OCI-LY7 (cell line): Measurements from ENCODE around the gene TCP11. TPM values are rescaled to one million over a fixed set of nuclear protein-coding genes. Genes with fewer than 3 reads are reported as not detected.

ENCODE experiments used
- BruUV-seq: library from RNA; stranded (reverse); fragments of 400-500 nt; replicated peaks from 2 replicates; lab custom pipeline; 2021; lab: Mats Ljungman, UMichigan
- CTCF ChIA-PET: fragments of 300-600 bp; sonication (Branson Sonifier 250); formaldehyde crosslinking; loops from one replicate; lab custom pipeline; 2022; ENCODE audit warnings: antibody characterized with exemption; ENCODE audit not compliant: unreplicated experiment; lab: Charles Lee
- POLR2A ChIA-PET: fragments of 300-600 bp; sonication (Branson Sonifier 250); formaldehyde crosslinking; loops from one replicate; lab custom pipeline; 2022; ENCODE audit warnings: antibody characterized with exemption; lab: Charles Lee
- DNase-seq: peaks from one replicate; pipeline ENCODE4 v3.0.0-alpha.2; 2015; ENCODE audit warnings: low spot score
- H2AFZ ChIP-seq: fragments of 200-600 bp; sonication (generic), shearing (Covaris generic); 2 replicates; pipeline ENCODE4 v1.6.1; 2014; ENCODE audit warnings: mild to moderate bottlenecking, antibody characterized with exemption, low read length, moderate library complexity
- H3K27ac ChIP-seq: fragments of 200-600 bp; sonication (generic); 2 replicates; pipeline ENCODE4 v1.5.1; 2014; ENCODE audit warnings: mixed run types, low read depth, mild to moderate bottlenecking, moderate library complexity, low read length, inconsistent platforms; ENCODE audit not compliant: poor library complexity, severe bottlenecking
- H3K36me3 ChIP-seq: fragments of 200-600 bp; sonication (generic); 2 replicates; pipeline ENCODE4 v1.6.1; 2014; ENCODE audit warnings: mild to moderate bottlenecking, antibody characterized with exemption, low read length, moderate library complexity, mixed read lengths; ENCODE audit not compliant: insufficient read depth
- H3K4me1 ChIP-seq: fragments of 200-600 bp; sonication (generic); 2 replicates; pipeline ENCODE4 v1.5.1; 2014; ENCODE audit warnings: mild to moderate bottlenecking, low read length; ENCODE audit not compliant: insufficient read depth, poor library complexity, severe bottlenecking
- H3K4me2 ChIP-seq: fragments of 200-600 bp; sonication (generic); 2 replicates; pipeline ENCODE4 v1.6.1; 2014; ENCODE audit warnings: mild to moderate bottlenecking, low read length
- H3K4me3 ChIP-seq: fragments of 200-600 bp; sonication (generic); 2 replicates; pipeline ENCODE4 v1.5.1; 2014; ENCODE audit warnings: mild to moderate bottlenecking, low read depth, low read length; ENCODE audit not compliant: poor library complexity, severe bottlenecking
- H3K79me2 ChIP-seq: fragments of 200-600 bp; sonication (generic); 2 replicates; pipeline ENCODE4 v1.6.1; 2016; ENCODE audit warnings: low read depth, mild to moderate bottlenecking, low read length, moderate library complexity, mixed read lengths; ENCODE audit not compliant: insufficient read depth
- H3K9me2 ChIP-seq: fragments of 200-600 bp; sonication (generic); 2 replicates; pipeline ENCODE4 v1.6.1; 2016; ENCODE audit warnings: mild to moderate bottlenecking, low read length, mixed read lengths; ENCODE audit not compliant: insufficient read depth
- H3K9me3 ChIP-seq: fragments of 200-600 bp; sonication (generic); 2 replicates; pipeline ENCODE4 v1.6.1; 2014; ENCODE audit warnings: mild to moderate bottlenecking, mixed run types, low read length, mixed read lengths
- H4K20me1 ChIP-seq: fragments of 200-600 bp; sonication (generic); 2 replicates; pipeline ENCODE4 v1.6.1; 2014; ENCODE audit warnings: mild to moderate bottlenecking, antibody characterized with exemption, low read length, moderate library complexity, mixed read lengths; ENCODE audit not compliant: insufficient read depth
- CTCF ChIP-seq: fragments of 200-600 bp; sonication (generic); conservative IDR thresholded peaks from 2 replicates; pipeline ENCODE4 v1.5.1; 2014; ENCODE audit warnings: mild to moderate bottlenecking, antibody characterized with exemption, low read length, moderate library complexity, mixed read lengths
- EZH2phosphoT487 ChIP-seq: fragments of 200-600 bp; sonication (generic); IDR thresholded peaks from 2 replicates; pipeline ENCODE4 v1.6.1; 2018; ENCODE audit warnings: low read depth, borderline replicate concordance, mild to moderate bottlenecking, mixed run types, antibody characterized with exemption, low read length, moderate library complexity, mixed read lengths
- intact Hi-C: fragments of 100-400 bp; cut with micrococcal nuclease; formaldehyde crosslinking; loops from one replicate; pipeline ENCODE4 v1.10.0; 2022; ENCODE audit not compliant: unreplicated experiment
- total RNA-seq, 2 experiments: library from RNA; depleted of rRNA in 1 of 2; stranded (reverse); fragments of >200 nt in 1 of 2; shearing (Covaris generic) in 1 of 2; gene quantifications; 2 replicates each; pipeline ENCODE4 v1.2.3, GENCODE V29; 2014 to 2022

TCP11 gene
- total RNA-seq, 2 experiments from 2014 or later: not detected

DNA sequence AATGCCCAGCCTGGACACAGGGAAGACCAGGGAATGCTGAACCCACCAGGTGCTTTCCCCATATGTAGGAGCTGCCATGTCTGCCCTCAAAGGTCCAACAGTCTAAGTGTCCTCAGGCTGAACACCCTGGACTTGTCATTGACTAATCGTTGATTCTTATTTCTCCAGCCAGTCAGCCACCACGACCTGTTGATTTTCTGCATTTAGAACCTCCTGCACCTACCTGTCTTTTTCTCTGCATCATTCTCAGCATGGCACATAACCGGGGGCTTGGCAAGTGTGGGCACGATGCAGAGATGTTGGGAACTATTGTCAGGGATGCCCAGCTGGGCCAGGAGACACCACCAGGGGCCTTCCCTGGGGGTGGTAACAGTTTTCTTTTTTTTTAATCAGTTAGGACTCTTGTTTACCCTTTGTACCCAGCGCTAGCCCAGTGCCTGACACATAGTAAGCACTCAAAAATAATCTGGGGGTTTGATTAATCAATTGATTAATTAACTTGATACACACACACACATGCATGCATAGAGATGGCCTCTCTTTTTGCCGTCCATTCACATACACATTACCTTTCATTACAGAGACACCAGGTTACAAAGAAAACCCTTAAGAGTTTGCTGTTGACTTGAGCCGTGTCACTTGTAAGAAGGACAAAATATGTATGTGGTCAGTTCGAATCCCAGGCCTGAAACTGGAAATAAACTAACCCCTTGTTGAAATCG lies 43.6 kb upstream of the TCP11 start:
- no peak overlapping the region for H2AFZ ChIP-seq
- DNase-seq: no peak
- H3K36me3 ChIP-seq: no peaks in the 10 kb centered on the region
- no peaks in the 10 kb centered on the region for H3K79me2 ChIP-seq
- no peak overlapping the region for H3K27ac ChIP-seq
- intact Hi-C loops: no loop called here
- POLR2A ChIA-PET: interaction anchor here (0.6 kb wide), 1 partner anchor 33 kb away, joined by 5 read pairs; no protein-coding TSS in a partner anchor
- H3K4me1 ChIP-seq: no peaks in the 10 kb centered on the region
- no peaks in the 10 kb centered on the region for H4K20me1 ChIP-seq
- BruUV-seq: no TSS peak
- H3K9me3 ChIP-seq: no peaks in the 10 kb centered on the region
- no peak overlapping the region for H3K4me3 ChIP-seq
- TF ChIP-seq CTCF (no peak), EZH2phosphoT487 (no peak)
- H3K4me2 ChIP-seq: no peak overlapping the region
- CTCF ChIA-PET: no interaction called here
- no peaks in the 10 kb centered on the region for H3K9me2 ChIP-seq

DNA sequence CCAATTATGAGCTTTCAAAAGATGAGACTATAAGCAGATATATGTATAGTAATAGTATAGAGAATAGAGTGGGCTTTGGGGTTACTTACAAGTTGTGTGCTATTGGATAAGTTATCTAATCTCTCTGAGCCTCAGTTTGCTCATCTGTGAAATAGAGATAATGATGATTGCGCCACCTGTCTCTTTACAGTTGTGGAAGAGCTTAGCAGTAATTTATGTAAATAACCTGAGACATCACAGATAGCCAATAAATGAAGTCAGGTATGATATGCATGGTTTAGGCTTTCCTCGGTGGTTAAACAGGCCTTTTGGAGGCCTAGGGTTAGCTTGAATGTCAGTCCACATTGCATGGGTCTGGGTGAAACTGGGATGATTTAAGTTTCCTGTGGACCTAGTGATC lies 42.8 kb upstream of the TCP11 start:
- intact Hi-C loops: no loop called here
- CTCF ChIA-PET: no interaction called here

More for the DNA sequence above, 42.8 kb upstream of the TCP11 start:
- POLR2A ChIA-PET: interaction anchor here (0.6 kb wide), 1 partner anchor 974 kb away, joined by 3 read pairs; no protein-coding TSS in a partner anchor
- no peaks in the 10 kb centered on the region for H3K36me3 ChIP-seq
- H3K9me3 ChIP-seq: no peaks in the 10 kb centered on the region
- no peaks in the 10 kb centered on the region for H3K9me2 ChIP-seq
- no TSS peak for BruUV-seq
- no peak for DNase-seq
- H3K4me1 ChIP-seq: no peaks in the 10 kb centered on the region
- H2AFZ ChIP-seq: no peak overlapping the region
- H3K79me2 ChIP-seq: no peaks in the 10 kb centered on the region
- H3K4me3 ChIP-seq: no peak overlapping the region
- no peaks in the 10 kb centered on the region for H4K20me1 ChIP-seq
- no peak overlapping the region for H3K4me2 ChIP-seq
- TF ChIP-seq CTCF (no peak), EZH2phosphoT487 (no peak)
- no peak overlapping the region for H3K27ac ChIP-seq
